Measurements from ENCODE around the gene FARSB. TPM values are rescaled to one million over a fixed set of nuclear protein-coding genes. Genes with fewer than 3 reads are reported as not detected.

FARSB gene
- total RNA-seq, 1 donor from 2014 or later = 49.8 TPM

GRCh38 chr2:222613715-222614331 is 42.1 kb downstream of the FARSB start:
- intact Hi-C loops (cut with micrococcal nuclease) = loop anchor here (1.0 to 5.0 kb wide), 2 partner anchors 42 to 296 kb away; no protein-coding TSS in a partner anchor
- Mint-ChIP-seq H3K36me3 (ENCODE audit: low read depth) (peaks cover 59% of the 10 kb centered on the region), H3K27ac (no peak overlapping the region), H3K27me3 (ENCODE audit: low read depth) (no peaks in the 10 kb centered on the region), H3K4me3 (ENCODE audit: low read depth) (no peak overlapping the region), H3K4me1 (ENCODE audit: low read depth) (peaks cover 4% of the 10 kb centered on the region), H3K9me3 (no peaks in the 10 kb centered on the region)
- no peak for DNase-seq (ENCODE audit: low spot score)

- no peak for DNase-seq (ENCODE audit: low spot score)
- Mint-ChIP-seq H3K9me3 (no peaks in the 10 kb centered on the region), H3K27me3 (ENCODE audit: low read depth) (no peaks in the 10 kb centered on the region), H3K4me1 (ENCODE audit: low read depth) (peaks cover 4% of the 10 kb centered on the region), H3K27ac (no peak overlapping the region), H3K4me3 (ENCODE audit: low read depth) (no peak overlapping the region), H3K36me3 (ENCODE audit: low read depth) (peaks cover 59% of the 10 kb centered on the region)
- intact Hi-C loops (cut with micrococcal nuclease) = loop anchor here (5.0 kb wide), 1 partner anchor 39 kb away; no protein-coding TSS in a partner anchor
Observed at GRCh38 chr2:222611684-222612083, 44.2 kb downstream of the FARSB start.

- no peaks in the 10 kb centered on the region for H3K27me3 Mint-ChIP-seq (ENCODE audit: low read depth)
- peaks cover 58% of the 10 kb centered on the region for H3K36me3 Mint-ChIP-seq (ENCODE audit: low read depth)
Observed at GRCh38 chr2:222610746-222611145, 45.1 kb downstream of the FARSB start.

GRCh38 chr2:222609381-222609780 is 46.5 kb downstream of the FARSB start:
- H3K27ac Mint-ChIP-seq = no peak overlapping the region
- H3K4me3 Mint-ChIP-seq (ENCODE audit: low read depth) = no peak overlapping the region
- H3K27me3 Mint-ChIP-seq (ENCODE audit: low read depth) = no peaks in the 10 kb centered on the region
- peaks cover 2% of the 10 kb centered on the region for H3K4me1 Mint-ChIP-seq (ENCODE audit: low read depth)
- intact Hi-C loops (cut with micrococcal nuclease) = no loop called here
- no peak for DNase-seq (ENCODE audit: low spot score)
- no peaks in the 10 kb centered on the region for H3K9me3 Mint-ChIP-seq
- H3K36me3 Mint-ChIP-seq (ENCODE audit: low read depth) = peaks cover 58% of the 10 kb centered on the region

More at GRCh38 chr2:222610746-222611145, 45.1 kb downstream of the FARSB start:
- H3K4me1 Mint-ChIP-seq (ENCODE audit: low read depth) = peaks cover 4% of the 10 kb centered on the region
- DNase-seq (ENCODE audit: low spot score) = no peak
- no peaks in the 10 kb centered on the region for H3K9me3 Mint-ChIP-seq
- H3K27ac Mint-ChIP-seq = no peak overlapping the region
- no peak overlapping the region for H3K4me3 Mint-ChIP-seq (ENCODE audit: low read depth)
- intact Hi-C loops (cut with micrococcal nuclease) = loop anchor here (5.0 kb wide), 1 partner anchor 38 kb away; no protein-coding TSS in a partner anchor

GRCh38 chr2:222608081-222608480 is 47.8 kb downstream of the FARSB start:
- peaks cover 55% of the 10 kb centered on the region for H3K36me3 Mint-ChIP-seq (ENCODE audit: low read depth)
- no peaks in the 10 kb centered on the region for H3K27me3 Mint-ChIP-seq (ENCODE audit: low read depth)
- H3K4me3 Mint-ChIP-seq (ENCODE audit: low read depth) = no peak overlapping the region
- no peak for DNase-seq (ENCODE audit: low spot score)
- H3K9me3 Mint-ChIP-seq = no peaks in the 10 kb centered on the region
- no peak overlapping the region for H3K27ac Mint-ChIP-seq
- intact Hi-C loops (cut with micrococcal nuclease) = no loop called here
- peaks cover 2% of the 10 kb centered on the region for H3K4me1 Mint-ChIP-seq (ENCODE audit: low read depth)

- H3K4me1 Mint-ChIP-seq (ENCODE audit: low read depth) = peaks cover 2% of the 10 kb centered on the region
- no peaks in the 10 kb centered on the region for H3K9me3 Mint-ChIP-seq
- H3K27ac Mint-ChIP-seq = no peak overlapping the region
- DNase-seq (ENCODE audit: low spot score) = no peak
- H3K4me3 Mint-ChIP-seq (ENCODE audit: low read depth) = no peak overlapping the region
- no peaks in the 10 kb centered on the region for H3K27me3 Mint-ChIP-seq (ENCODE audit: low read depth)
- intact Hi-C loops (cut with micrococcal nuclease) = no loop called here
- peaks cover 44% of the 10 kb centered on the region for H3K36me3 Mint-ChIP-seq (ENCODE audit: low read depth)
Observed at GRCh38 chr2:222606306-222606705, 49.6 kb downstream of the FARSB start.

- Mint-ChIP-seq H3K27me3 (ENCODE audit: low read depth) (no peaks in the 10 kb centered on the region), H3K36me3 (ENCODE audit: low read depth) (peaks cover 39% of the 10 kb centered on the region), H3K4me1 (ENCODE audit: low read depth) (peaks cover 2% of the 10 kb centered on the region), H3K27ac (no peak overlapping the region), H3K9me3 (no peaks in the 10 kb centered on the region), H3K4me3 (ENCODE audit: low read depth) (no peak overlapping the region)
- intact Hi-C loops (cut with micrococcal nuclease) = no loop called here
- DNase-seq (ENCODE audit: low spot score) = no peak
Observed at GRCh38 chr2:222604749-222605515, 51.0 kb downstream of the FARSB start.

- peaks cover 2% of the 10 kb centered on the region for H3K4me1 Mint-ChIP-seq (ENCODE audit: low read depth)
- no peaks in the 10 kb centered on the region for H3K27me3 Mint-ChIP-seq (ENCODE audit: low read depth)
- no peaks in the 10 kb centered on the region for H3K9me3 Mint-ChIP-seq
- DNase-seq (ENCODE audit: low spot score) = no peak
- H3K4me3 Mint-ChIP-seq (ENCODE audit: low read depth) = no peak overlapping the region
- intact Hi-C loops (cut with micrococcal nuclease) = no loop called here
- H3K36me3 Mint-ChIP-seq (ENCODE audit: low read depth) = peaks cover 40% of the 10 kb centered on the region
- no peak overlapping the region for H3K27ac Mint-ChIP-seq
Observed at GRCh38 chr2:222603501-222603900, 52.4 kb downstream of the FARSB start.

GRCh38 chr2:222598611-222599010 is 57.3 kb downstream of the FARSB start:
- intact Hi-C loops (cut with micrococcal nuclease) = no loop called here
- Mint-ChIP-seq H3K4me3 (ENCODE audit: low read depth) (no peak overlapping the region), H3K9me3 (no peaks in the 10 kb centered on the region), H3K4me1 (ENCODE audit: low read depth) (peaks cover 2% of the 10 kb centered on the region), H3K27ac (no peak overlapping the region), H3K36me3 (ENCODE audit: low read depth) (peaks cover 50% of the 10 kb centered on the region), H3K27me3 (ENCODE audit: low read depth) (no peaks in the 10 kb centered on the region)
- no peak for DNase-seq (ENCODE audit: low spot score)

- Mint-ChIP-seq H3K4me1 (ENCODE audit: low read depth) (peaks cover 2% of the 10 kb centered on the region), H3K9me3 (no peaks in the 10 kb centered on the region), H3K27me3 (ENCODE audit: low read depth) (no peaks in the 10 kb centered on the region), H3K4me3 (ENCODE audit: low read depth) (no peak overlapping the region), H3K27ac (no peak overlapping the region), H3K36me3 (ENCODE audit: low read depth) (peaks cover 73% of the 10 kb centered on the region)
- DNase-seq (ENCODE audit: low spot score) = no peak
- intact Hi-C loops (cut with micrococcal nuclease) = no loop called here
Observed at GRCh38 chr2:222595581-222595980, 60.3 kb downstream of the FARSB start.

GRCh38 chr2:222594679-222595078 is 61.2 kb downstream of the FARSB start:
- Mint-ChIP-seq H3K36me3 (ENCODE audit: low read depth) (peaks cover 79% of the 10 kb centered on the region), H3K4me1 (ENCODE audit: low read depth) (peaks cover 2% of the 10 kb centered on the region), H3K9me3 (no peaks in the 10 kb centered on the region), H3K4me3 (ENCODE audit: low read depth) (no peak overlapping the region), H3K27ac (no peak overlapping the region), H3K27me3 (ENCODE audit: low read depth) (no peaks in the 10 kb centered on the region)
- no peak for DNase-seq (ENCODE audit: low spot score)
- intact Hi-C loops (cut with micrococcal nuclease) = no loop called here

GRCh38 chr2:222592176-222592575 is 63.7 kb downstream of the FARSB start:
- Mint-ChIP-seq H3K9me3 (no peaks in the 10 kb centered on the region), H3K4me1 (ENCODE audit: low read depth) (peaks cover 2% of the 10 kb centered on the region), H3K27ac (no peak overlapping the region), H3K4me3 (ENCODE audit: low read depth) (no peak overlapping the region), H3K27me3 (ENCODE audit: low read depth) (no peaks in the 10 kb centered on the region), H3K36me3 (ENCODE audit: low read depth) (peaks cover 80% of the 10 kb centered on the region)
- DNase-seq (ENCODE audit: low spot score) = no peak
- intact Hi-C loops (cut with micrococcal nuclease) = no loop called here

GRCh38 chr2:222591661-222592060 is 64.2 kb downstream of the FARSB start:
- Mint-ChIP-seq H3K27ac (no peak overlapping the region), H3K4me1 (ENCODE audit: low read depth) (peaks cover 2% of the 10 kb centered on the region), H3K9me3 (no peaks in the 10 kb centered on the region), H3K27me3 (ENCODE audit: low read depth) (no peaks in the 10 kb centered on the region), H3K4me3 (ENCODE audit: low read depth) (no peak overlapping the region), H3K36me3 (ENCODE audit: low read depth) (peaks cover 79% of the 10 kb centered on the region)
- intact Hi-C loops (cut with micrococcal nuclease) = no loop called here
- DNase-seq (ENCODE audit: low spot score) = no peak
